Adrenal gland (tissue), 5 donors: ENCODE measurements around the gene NDST1.

Source experiments
- POLR2A ChIP-seq, 2 donors: fragments of 450-650 bp; IDR thresholded peaks; one replicate each; pipeline ENCODE4 v1.6.1; 2017; ENCODE audit warnings: antibody characterized with exemption in 2 of 2, mild to moderate bottlenecking in 2 of 2, moderate library complexity in 1 of 2
- TF ChIP-seq, protein P1 (sequence below), 6 experiments: fragments of 450-650 bp in 4 of 6; fragments of 200-600 bp in 2 of 6; sonication (generic) in 1 of 6; IDR thresholded peaks; 1 replicate in 5 of 6; 2 replicates in 1 of 6; pipeline versions ENCODE4 v1.5.1 to v1.8.0; 2016 to 2021; ENCODE audit warnings: antibody characterized with exemption in 6 of 6, mild to moderate bottlenecking in 2 of 6, moderate library complexity in 1 of 6
- donor health status: DM: no; HTN: no; CAD: no.

DNA sequence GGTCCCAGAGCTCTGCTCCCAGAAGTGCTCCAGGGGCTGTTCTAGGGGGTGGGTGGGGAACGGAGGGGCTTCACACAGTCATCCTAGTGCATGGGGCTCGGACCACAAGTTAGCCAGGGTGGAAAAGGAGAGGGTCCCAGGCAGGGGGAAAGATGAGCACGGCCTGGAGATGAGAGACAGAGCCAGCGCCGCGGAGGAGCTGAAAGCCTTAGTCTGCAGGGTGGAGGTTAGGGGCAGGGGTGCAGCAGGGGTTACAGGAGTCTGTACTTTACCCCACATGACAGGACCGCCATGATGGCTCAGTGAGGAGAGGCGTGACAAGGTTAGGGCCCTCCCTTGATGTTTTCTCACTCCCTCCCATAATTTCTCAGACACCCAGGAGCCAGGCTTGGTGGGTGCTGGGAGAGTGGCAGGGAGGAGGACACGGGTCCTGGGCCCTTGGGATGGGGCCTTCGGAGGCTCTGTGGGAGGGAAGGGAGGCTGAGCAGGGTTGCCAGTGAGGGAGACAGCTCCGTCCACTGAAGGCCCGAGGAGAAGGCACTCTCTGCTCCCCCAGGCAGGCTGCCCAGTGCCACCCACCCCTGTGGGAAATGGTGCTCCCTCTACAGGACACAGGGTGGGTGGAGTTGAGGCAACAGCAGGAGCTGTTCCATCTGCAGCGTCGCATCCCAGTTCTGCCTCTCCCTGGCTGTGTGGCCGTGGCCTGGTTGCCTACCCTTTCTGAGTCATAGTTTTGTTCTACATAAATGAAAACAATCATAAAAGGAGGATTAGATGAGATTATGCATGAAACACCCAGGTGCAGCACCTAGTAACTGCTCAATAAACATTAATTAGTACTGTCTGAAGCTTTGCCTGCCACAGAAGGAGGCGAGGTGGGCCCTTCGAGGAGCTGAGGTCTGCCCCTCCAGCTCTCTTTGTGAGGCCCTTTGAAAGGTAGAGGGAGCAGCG lies 66.2 kb downstream of the NDST1 start:
- TF ChIP-seq, protein P1, sequence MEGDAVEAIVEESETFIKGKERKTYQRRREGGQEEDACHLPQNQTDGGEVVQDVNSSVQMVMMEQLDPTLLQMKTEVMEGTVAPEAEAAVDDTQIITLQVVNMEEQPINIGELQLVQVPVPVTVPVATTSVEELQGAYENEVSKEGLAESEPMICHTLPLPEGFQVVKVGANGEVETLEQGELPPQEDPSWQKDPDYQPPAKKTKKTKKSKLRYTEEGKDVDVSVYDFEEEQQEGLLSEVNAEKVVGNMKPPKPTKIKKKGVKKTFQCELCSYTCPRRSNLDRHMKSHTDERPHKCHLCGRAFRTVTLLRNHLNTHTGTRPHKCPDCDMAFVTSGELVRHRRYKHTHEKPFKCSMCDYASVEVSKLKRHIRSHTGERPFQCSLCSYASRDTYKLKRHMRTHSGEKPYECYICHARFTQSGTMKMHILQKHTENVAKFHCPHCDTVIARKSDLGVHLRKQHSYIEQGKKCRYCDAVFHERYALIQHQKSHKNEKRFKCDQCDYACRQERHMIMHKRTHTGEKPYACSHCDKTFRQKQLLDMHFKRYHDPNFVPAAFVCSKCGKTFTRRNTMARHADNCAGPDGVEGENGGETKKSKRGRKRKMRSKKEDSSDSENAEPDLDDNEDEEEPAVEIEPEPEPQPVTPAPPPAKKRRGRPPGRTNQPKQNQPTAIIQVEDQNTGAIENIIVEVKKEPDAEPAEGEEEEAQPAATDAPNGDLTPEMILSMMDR (IDR thresholded peaks at IDR 0.05): no peak
- no peak for TF ChIP-seq POLR2A (IDR thresholded peaks at IDR 0.05)
